ENCODE measurements around the gene LMOD3.

The LMOD3 gene

GRCh38 chr3:69084326-69085167, 37.8 kb downstream of the LMOD3 start, which contains the start of gene ARL6IP5:
TSS of gene ARL6IP5 (plus strand) at chr3:69084937. CDS start at chr3:69085048, 111 bp downstream.
- in situ Hi-C loops (cut with HindIII; ENCODE audit: low pct_unique_long_range_greater_than_20kb, low sequenced_read_pairs) = no loop called here
- no peak for TF ChIP-seq JUND (IDR thresholded peaks at IDR 0.05; ENCODE audit: low read depth)
- DNase-seq (ENCODE audit: low read depth in 1 of 2, low spot score in 1 of 2) = peak; percentile 41 to 90

GRCh38 chr3:69082805-69083204, 39.6 kb downstream of the LMOD3 start:
- TF ChIP-seq JUND (IDR thresholded peaks at IDR 0.05; ENCODE audit: low read depth) = no peak
- in situ Hi-C loops (cut with HindIII; ENCODE audit: low pct_unique_long_range_greater_than_20kb, low sequenced_read_pairs) = no loop called here
- DNase-seq (ENCODE audit: low read depth in 1 of 2, low spot score in 1 of 2) = no peak

GRCh38 chr3:69082361-69082760, 40.0 kb downstream of the LMOD3 start:
- TF ChIP-seq JUND (IDR thresholded peaks at IDR 0.05; ENCODE audit: low read depth) = no peak
- DNase-seq (ENCODE audit: low read depth in 1 of 2, low spot score in 1 of 2) = no peak
- in situ Hi-C loops (cut with HindIII; ENCODE audit: low pct_unique_long_range_greater_than_20kb, low sequenced_read_pairs) = no loop called here

GRCh38 chr3:69081583-69082262, 40.7 kb downstream of the LMOD3 start:
- no peak for TF ChIP-seq JUND (IDR thresholded peaks at IDR 0.05; ENCODE audit: low read depth)
- in situ Hi-C loops (cut with HindIII; ENCODE audit: low pct_unique_long_range_greater_than_20kb, low sequenced_read_pairs) = no loop called here
- no peak for DNase-seq (ENCODE audit: low read depth in 1 of 2, low spot score in 1 of 2)

GRCh38 chr3:69080233-69080920, 42.0 kb downstream of the LMOD3 start, which contains the start of gene UBA3:
TSS of gene UBA3 (minus strand) at chr3:69080365. CDS start at chr3:69080353, 12 bp downstream.
- in situ Hi-C loops (cut with HindIII; ENCODE audit: low pct_unique_long_range_greater_than_20kb, low sequenced_read_pairs) = no loop called here
- peak; percentile 14 to 86 for DNase-seq (ENCODE audit: low read depth in 1 of 2, low spot score in 1 of 2)
- TF ChIP-seq JUND (IDR thresholded peaks at IDR 0.05; ENCODE audit: low read depth) = no peak

- no peak for DNase-seq (ENCODE audit: low read depth in 1 of 2, low spot score in 1 of 2)
- no peak for TF ChIP-seq JUND (IDR thresholded peaks at IDR 0.05; ENCODE audit: low read depth)
- in situ Hi-C loops (cut with HindIII; ENCODE audit: low pct_unique_long_range_greater_than_20kb, low sequenced_read_pairs) = no loop called here
Observed at GRCh38 chr3:69079269-69080159, 42.9 kb downstream of the LMOD3 start.

GRCh38 chr3:69072928-69073327, 49.5 kb downstream of the LMOD3 start:
- in situ Hi-C loops (cut with HindIII; ENCODE audit: low pct_unique_long_range_greater_than_20kb, low sequenced_read_pairs) = no loop called here
- DNase-seq (ENCODE audit: low read depth in 1 of 2, low spot score in 1 of 2) = no peak
- no peak for TF ChIP-seq JUND (IDR thresholded peaks at IDR 0.05; ENCODE audit: low read depth)

- TF ChIP-seq JUND (IDR thresholded peaks at IDR 0.05; ENCODE audit: low read depth) = no peak
- in situ Hi-C loops (cut with HindIII; ENCODE audit: low pct_unique_long_range_greater_than_20kb, low sequenced_read_pairs) = no loop called here
- no peak for DNase-seq (ENCODE audit: low read depth in 1 of 2, low spot score in 1 of 2)
Observed at GRCh38 chr3:69066121-69066520, 56.3 kb downstream of the LMOD3 start.

- in situ Hi-C loops (cut with HindIII; ENCODE audit: low pct_unique_long_range_greater_than_20kb, low sequenced_read_pairs) = no loop called here
Observed at GRCh38 chr3:69065318-69065964, 57.0 kb downstream of the LMOD3 start.

GRCh38 chr3:69063636-69064035, 58.8 kb downstream of the LMOD3 start:
- in situ Hi-C loops (cut with HindIII; ENCODE audit: low pct_unique_long_range_greater_than_20kb, low sequenced_read_pairs) = no loop called here
- no peak for TF ChIP-seq JUND (IDR thresholded peaks at IDR 0.05; ENCODE audit: low read depth)

More at GRCh38 chr3:69065318-69065964, 57.0 kb downstream of the LMOD3 start:
- DNase-seq (ENCODE audit: low read depth in 1 of 2, low spot score in 1 of 2) = no peak
- TF ChIP-seq JUND (IDR thresholded peaks at IDR 0.05; ENCODE audit: low read depth) = no peak

GRCh38 chr3:69059688-69060087, 62.7 kb downstream of the LMOD3 start:
- DNase-seq (ENCODE audit: low read depth in 1 of 2, low spot score in 1 of 2) = no peak
- no peak for TF ChIP-seq JUND (IDR thresholded peaks at IDR 0.05; ENCODE audit: low read depth)
- in situ Hi-C loops (cut with HindIII; ENCODE audit: low pct_unique_long_range_greater_than_20kb, low sequenced_read_pairs) = no loop called here

More at GRCh38 chr3:69063636-69064035, 58.8 kb downstream of the LMOD3 start:
- DNase-seq (ENCODE audit: low read depth in 1 of 2, low spot score in 1 of 2) = no peak
